DND-41 (cell line): ENCODE measurements around the gene DNM2.
A peak's percentile ranks its signal among the peaks of the same experiment; 100 is the strongest.

Experiments used
- ATAC-seq: fragments of 200-7000 bp; cut with Tn5 transposase; 3 replicates; pipeline ENCODE4 v1.9.1; 2021; ENCODE audit warnings: low read depth; ENCODE audit not compliant: insufficient read depth
- DNase-seq: peaks from one replicate; pipeline ENCODE4 v3.0.0-alpha.2; 2020
- H2AFZ ChIP-seq: 2 replicates; pipeline ENCODE4 v1.6.0; 2012; ENCODE audit warnings: low read depth, low read length
- H3K27ac ChIP-seq: 2 replicates; pipeline ENCODE4 v1.5.1; 2012; ENCODE audit warnings: low read length, inconsistent platforms
- H3K27me3 ChIP-seq: fragments of 200-600 bp; sonication (generic); 2 replicates; pipeline ENCODE4 v1.6.0; 2012; ENCODE audit warnings: low read length, mild to moderate bottlenecking, inconsistent platforms; ENCODE audit not compliant: insufficient read depth, poor library complexity
- H3K36me3 ChIP-seq: 2 replicates; pipeline ENCODE4 v1.5.1; 2012; ENCODE audit warnings: low read length, inconsistent platforms; ENCODE audit not compliant: insufficient read depth
- H3K4me1 ChIP-seq: 2 replicates; pipeline ENCODE4 v1.5.1; 2012; ENCODE audit warnings: mild to moderate bottlenecking, low read length; ENCODE audit not compliant: insufficient read depth
- H3K4me2 ChIP-seq: 2 replicates; pipeline ENCODE4 v1.6.0; 2012; ENCODE audit warnings: mild to moderate bottlenecking, moderate library complexity, low read length, inconsistent platforms; ENCODE audit not compliant: insufficient read depth
- H3K4me3 ChIP-seq, 2 experiments: fragments of 200-600 bp in 1 of 2; shearing (Covaris generic) in 1 of 2; 2 replicates each; pipeline ENCODE4 v1.5.1; 2012 to 2016; ENCODE audit warnings: inconsistent platforms in 2 of 2, low read length in 2 of 2, mild to moderate bottlenecking in 2 of 2, low read depth in 1 of 2, moderate library complexity in 1 of 2
- H3K79me2 ChIP-seq: 2 replicates; pipeline ENCODE4 v1.6.0; 2012; ENCODE audit warnings: low read length, inconsistent platforms; ENCODE audit not compliant: insufficient read depth
- H3K9ac ChIP-seq: 2 replicates; pipeline ENCODE4 v1.6.0; 2012; ENCODE audit warnings: low read depth, mild to moderate bottlenecking, inconsistent platforms, low read length, moderate library complexity
- H3K9me3 ChIP-seq: 2 replicates; pipeline ENCODE4 v1.5.1; 2012; ENCODE audit warnings: low read length, moderate library complexity, mild to moderate bottlenecking, inconsistent platforms; ENCODE audit not compliant: insufficient read depth, severe bottlenecking
- H4K20me1 ChIP-seq: 2 replicates; pipeline ENCODE4 v1.6.0; 2012; ENCODE audit warnings: low read length; ENCODE audit not compliant: insufficient read depth
- EZH2 ChIP-seq: IDR thresholded peaks from 3 replicates; pipeline ENCODE4 v1.6.1; 2012; ENCODE audit warnings: borderline replicate concordance, low read depth, mild to moderate bottlenecking, moderate library complexity, low read length, inconsistent platforms; ENCODE audit not compliant: severe bottlenecking
- TF ChIP-seq, protein P1 (sequence below): IDR thresholded peaks from 2 replicates; pipeline ENCODE4 v1.5.1; 2012; ENCODE audit warnings: borderline replicate concordance, low read length, moderate library complexity, mild to moderate bottlenecking; ENCODE audit not compliant: poor library complexity, severe bottlenecking; ENCODE audit errors: extremely low read depth

The DNM2 gene

DNA sequence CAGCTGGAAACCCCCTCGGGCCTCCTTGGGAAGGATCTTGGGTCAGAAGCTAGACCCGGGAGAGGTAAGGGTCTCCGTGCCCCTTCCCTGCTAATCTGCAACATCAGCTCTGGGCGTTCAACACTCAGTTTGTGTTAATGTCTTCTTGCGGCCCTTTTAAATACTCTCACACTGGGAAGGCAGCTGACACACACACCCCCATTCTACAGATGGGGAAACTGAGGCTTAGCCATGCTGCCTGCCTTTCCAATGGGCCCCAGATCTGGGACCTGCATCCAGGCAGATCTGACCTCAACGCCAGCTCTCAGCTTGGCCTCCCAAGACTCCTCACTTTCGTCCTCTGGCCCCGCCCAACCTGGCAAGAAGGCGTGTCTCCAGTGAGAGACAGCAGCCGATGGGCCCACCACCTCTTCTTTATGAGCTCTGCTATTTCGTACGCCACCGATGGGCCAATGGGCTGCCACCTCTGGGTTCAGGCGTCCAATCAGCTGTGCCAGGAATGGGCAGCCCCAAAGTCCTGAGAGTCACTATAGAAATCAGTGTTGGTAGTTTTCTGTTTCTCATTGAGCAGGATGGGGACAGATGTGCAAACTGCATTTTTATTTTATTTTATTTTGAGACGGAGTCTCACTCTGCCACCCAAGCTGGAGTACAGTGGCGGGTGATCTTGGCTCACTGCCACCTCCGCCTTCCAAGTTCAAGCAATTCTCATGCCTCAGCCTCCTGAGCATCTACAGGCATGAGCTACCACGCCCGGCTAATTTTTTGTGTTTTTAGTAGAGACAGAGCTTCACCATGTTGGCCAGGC is 43.8 kb downstream of the DNM2 start:
- H3K27me3 ChIP-seq, result no peaks in the 10 kb centered on the region
- peaks cover 27% of the 10 kb centered on the region for H3K4me1 ChIP-seq
- DNase-seq (no peak), ATAC-seq (no peak)
- H4K20me1 ChIP-seq, result peaks cover 58% of the 10 kb centered on the region
- no peak overlapping the region for H3K4me2 ChIP-seq
- TF ChIP-seq EZH2, result no peak
- TF ChIP-seq, protein P1, sequence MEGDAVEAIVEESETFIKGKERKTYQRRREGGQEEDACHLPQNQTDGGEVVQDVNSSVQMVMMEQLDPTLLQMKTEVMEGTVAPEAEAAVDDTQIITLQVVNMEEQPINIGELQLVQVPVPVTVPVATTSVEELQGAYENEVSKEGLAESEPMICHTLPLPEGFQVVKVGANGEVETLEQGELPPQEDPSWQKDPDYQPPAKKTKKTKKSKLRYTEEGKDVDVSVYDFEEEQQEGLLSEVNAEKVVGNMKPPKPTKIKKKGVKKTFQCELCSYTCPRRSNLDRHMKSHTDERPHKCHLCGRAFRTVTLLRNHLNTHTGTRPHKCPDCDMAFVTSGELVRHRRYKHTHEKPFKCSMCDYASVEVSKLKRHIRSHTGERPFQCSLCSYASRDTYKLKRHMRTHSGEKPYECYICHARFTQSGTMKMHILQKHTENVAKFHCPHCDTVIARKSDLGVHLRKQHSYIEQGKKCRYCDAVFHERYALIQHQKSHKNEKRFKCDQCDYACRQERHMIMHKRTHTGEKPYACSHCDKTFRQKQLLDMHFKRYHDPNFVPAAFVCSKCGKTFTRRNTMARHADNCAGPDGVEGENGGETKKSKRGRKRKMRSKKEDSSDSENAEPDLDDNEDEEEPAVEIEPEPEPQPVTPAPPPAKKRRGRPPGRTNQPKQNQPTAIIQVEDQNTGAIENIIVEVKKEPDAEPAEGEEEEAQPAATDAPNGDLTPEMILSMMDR, result no peak
- H3K4me3 ChIP-seq, result no peak overlapping the region
- no peak overlapping the region for H3K9ac ChIP-seq
- peaks cover 48% of the 10 kb centered on the region for H3K36me3 ChIP-seq
- no peak overlapping the region for H3K27ac ChIP-seq
- H2AFZ ChIP-seq, result no peak overlapping the region
- H3K9me3 ChIP-seq, result no peaks in the 10 kb centered on the region
- H3K79me2 ChIP-seq, result peaks cover 72% of the 10 kb centered on the region

DNA sequence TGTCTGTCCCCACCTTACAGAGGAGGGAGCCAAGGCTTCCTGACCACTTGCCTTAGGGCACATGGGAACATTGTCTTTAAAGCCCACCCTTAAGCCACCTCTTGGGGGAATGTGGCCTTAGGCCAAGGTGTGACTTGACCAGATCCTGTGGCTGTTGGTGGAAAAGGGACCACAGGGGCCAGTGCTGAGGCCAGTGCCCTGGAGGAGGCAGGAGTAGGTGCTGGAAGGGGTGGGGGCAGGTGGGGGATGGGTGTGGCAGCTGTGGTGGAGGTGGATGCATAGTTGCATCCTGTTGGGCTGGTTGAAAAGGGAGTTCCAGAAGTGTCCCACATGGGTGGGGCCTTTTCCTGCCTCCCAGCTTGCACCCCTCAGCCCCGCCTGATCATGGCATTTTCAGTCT is 44.8 kb downstream of the DNM2 start:
- H2AFZ ChIP-seq, result no peak overlapping the region
- H3K27me3 ChIP-seq, result no peaks in the 10 kb centered on the region
- H3K4me3 ChIP-seq, result no peak overlapping the region
- no peak overlapping the region for H3K9ac ChIP-seq
- peaks cover 61% of the 10 kb centered on the region for H4K20me1 ChIP-seq
- peaks cover 72% of the 10 kb centered on the region for H3K79me2 ChIP-seq
- H3K4me1 ChIP-seq, result peaks cover 27% of the 10 kb centered on the region
- H3K36me3 ChIP-seq, result peaks cover 54% of the 10 kb centered on the region
- no peak for TF ChIP-seq EZH2
- TF ChIP-seq, protein P1, result no peak
- H3K27ac ChIP-seq, result peak overlapping the region; percentile 33; the same call in 1 of the 2 replicates
- ATAC-seq, result no peak
- H3K9me3 ChIP-seq, result no peaks in the 10 kb centered on the region
- H3K4me2 ChIP-seq, result no peak overlapping the region
- DNase-seq, result peak; percentile 17

DNA sequence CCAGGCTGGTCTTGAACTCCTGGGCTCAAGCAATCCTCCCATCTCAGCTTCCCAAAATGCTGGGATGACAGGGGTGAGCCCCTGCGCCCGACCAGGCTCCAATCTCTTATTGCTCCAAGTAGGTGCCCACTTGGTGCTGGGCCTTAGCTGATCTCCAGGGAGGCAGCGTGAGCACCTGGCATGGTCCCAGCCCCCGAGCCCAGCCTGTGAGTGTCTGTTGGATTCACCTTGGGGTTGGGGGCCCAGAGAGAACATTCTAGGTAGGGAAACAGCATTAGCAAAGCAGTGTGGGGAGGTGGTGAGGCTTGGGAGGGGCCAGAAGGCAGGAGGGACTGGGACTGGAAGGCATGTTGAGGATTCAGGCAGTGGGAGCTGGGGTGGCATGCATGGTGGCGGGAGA is 45.5 kb downstream of the DNM2 start:
- no peaks in the 10 kb centered on the region for H3K27me3 ChIP-seq
- H4K20me1 ChIP-seq, result peaks cover 66% of the 10 kb centered on the region
- no peak for ATAC-seq
- no peak overlapping the region for H3K4me2 ChIP-seq
- H3K36me3 ChIP-seq, result peaks cover 56% of the 10 kb centered on the region
- TF ChIP-seq, protein P1, result no peak
- TF ChIP-seq EZH2, result no peak
- H3K9me3 ChIP-seq, result no peaks in the 10 kb centered on the region
- H3K4me1 ChIP-seq, result peaks cover 27% of the 10 kb centered on the region
- peaks cover 75% of the 10 kb centered on the region for H3K79me2 ChIP-seq
- no peak overlapping the region for H3K9ac ChIP-seq
- no peak overlapping the region for H3K4me3 ChIP-seq
- H2AFZ ChIP-seq, result no peak overlapping the region
- H3K27ac ChIP-seq, result peak overlapping the region; percentile 42; the same call in 1 of the 2 replicates
- no peak for DNase-seq
